Keratinocyte (primary cell): ENCODE data around the gene KCNJ12.
"Not testable (repeated sequence)": the region's sequence is repeated elsewhere in the genome, so short reads cannot be mapped to it uniquely, and the experiment has no call there.

Experiments used
- EZH2 ChIP-seq: IDR thresholded peaks from one replicate; pipeline ENCODE4 v1.6.1; 2012; ENCODE audit warnings: inconsistent platforms, mild to moderate bottlenecking, low read length, moderate library complexity
- TF ChIP-seq, protein P1 (sequence below), 3 experiments: IDR thresholded peaks in 1 of 3; conservative IDR thresholded peaks in 1 of 3; optimal IDR thresholded peaks in 1 of 3; 2 replicates in 2 of 3; 3 replicates in 1 of 3; pipeline versions ENCODE3 to v1.5.1; 2011; ENCODE audit warnings: low read length in 3 of 3, mild to moderate bottlenecking in 3 of 3, moderate library complexity in 2 of 3, control low read depth in 1 of 3, inconsistent platforms in 1 of 3; ENCODE audit not compliant: insufficient read depth in 2 of 3; ENCODE audit errors: extremely low read depth in 1 of 3

DNA sequence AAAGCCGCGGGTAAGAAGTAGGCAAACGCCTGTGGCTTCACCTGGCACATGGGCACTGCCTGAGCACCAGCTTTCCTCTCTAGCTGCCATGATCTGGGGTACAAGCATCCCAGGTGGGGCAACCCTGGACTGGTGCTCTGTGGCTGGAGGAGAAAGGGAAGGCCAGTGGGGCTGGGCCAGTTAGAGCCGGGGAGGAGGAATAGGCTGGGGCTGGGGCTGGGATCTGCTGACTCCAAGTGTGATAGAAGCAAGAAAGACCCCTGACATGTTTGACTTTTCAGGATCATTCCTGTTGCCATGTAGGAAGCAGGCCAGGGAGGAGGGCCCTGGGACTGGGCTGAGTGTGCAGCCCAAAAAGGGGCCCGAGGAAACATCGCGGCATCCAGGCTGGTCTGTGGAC, 48.5 kb downstream of the KCNJ12 start:
- TF ChIP-seq EZH2: not testable (repeated sequence)
- TF ChIP-seq, protein P1, sequence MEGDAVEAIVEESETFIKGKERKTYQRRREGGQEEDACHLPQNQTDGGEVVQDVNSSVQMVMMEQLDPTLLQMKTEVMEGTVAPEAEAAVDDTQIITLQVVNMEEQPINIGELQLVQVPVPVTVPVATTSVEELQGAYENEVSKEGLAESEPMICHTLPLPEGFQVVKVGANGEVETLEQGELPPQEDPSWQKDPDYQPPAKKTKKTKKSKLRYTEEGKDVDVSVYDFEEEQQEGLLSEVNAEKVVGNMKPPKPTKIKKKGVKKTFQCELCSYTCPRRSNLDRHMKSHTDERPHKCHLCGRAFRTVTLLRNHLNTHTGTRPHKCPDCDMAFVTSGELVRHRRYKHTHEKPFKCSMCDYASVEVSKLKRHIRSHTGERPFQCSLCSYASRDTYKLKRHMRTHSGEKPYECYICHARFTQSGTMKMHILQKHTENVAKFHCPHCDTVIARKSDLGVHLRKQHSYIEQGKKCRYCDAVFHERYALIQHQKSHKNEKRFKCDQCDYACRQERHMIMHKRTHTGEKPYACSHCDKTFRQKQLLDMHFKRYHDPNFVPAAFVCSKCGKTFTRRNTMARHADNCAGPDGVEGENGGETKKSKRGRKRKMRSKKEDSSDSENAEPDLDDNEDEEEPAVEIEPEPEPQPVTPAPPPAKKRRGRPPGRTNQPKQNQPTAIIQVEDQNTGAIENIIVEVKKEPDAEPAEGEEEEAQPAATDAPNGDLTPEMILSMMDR (optimal IDR thresholded peaks at IDR 0.05 in 1 of 3, IDR thresholded peaks at IDR 0.05 in 1 of 3, conservative IDR thresholded peaks at IDR 0.05 in 1 of 3; ENCODE audit: extremely low read depth in 1 of 3, insufficient read depth in 2 of 3, low read length in 3 of 3): not testable (repeated sequence)
